HG03571 (cell line): ENCODE measurements around the gene SPTBN2.
A peak's percentile ranks its signal among the peaks of the same experiment; 100 is the strongest.

Experiments
- ATAC-seq: cut with Tn5 transposase; IDR thresholded peaks from one replicate; pipeline ENCODE4 v1.9.1; 2021; ENCODE audit not compliant: unreplicated experiment

SPTBN2 gene

DNA sequence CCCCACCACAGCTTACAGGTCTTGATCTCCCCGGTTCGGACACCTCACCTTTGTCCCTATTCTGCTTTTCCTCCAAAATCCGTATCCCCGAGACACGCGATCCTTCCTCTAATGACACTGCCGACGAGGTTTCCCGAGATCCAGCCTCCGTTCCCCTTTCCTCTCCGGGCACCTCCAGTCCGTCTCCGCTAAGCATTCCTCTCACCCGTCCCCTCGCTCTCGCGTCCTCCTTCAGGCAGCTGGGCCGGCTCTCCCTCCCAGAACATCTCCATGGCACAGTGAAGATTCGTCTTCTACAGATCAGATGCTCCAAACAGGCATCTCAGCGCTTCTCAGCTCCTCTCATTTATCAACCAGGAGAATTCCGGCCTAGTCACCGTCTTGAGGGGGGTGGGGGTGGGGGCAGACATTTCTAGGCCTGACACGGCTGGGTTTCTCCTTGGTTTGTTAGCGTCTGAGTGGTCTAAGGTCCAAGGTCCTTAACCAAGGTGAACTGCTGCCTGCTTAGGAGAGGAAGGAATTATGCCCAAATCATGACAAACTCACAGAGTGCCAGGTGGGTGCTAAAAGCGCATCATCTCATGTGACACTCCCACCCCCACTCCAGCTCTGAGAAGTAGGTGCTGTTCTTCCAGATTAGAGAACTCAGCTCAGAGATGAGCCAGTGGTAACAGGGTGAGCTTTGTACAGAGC is at the start of gene SPTBN2:
TSS of gene SPTBN2 (minus strand) at position 524 of the 693 bp plus-strand sequence. CDS start 7,976 bp downstream, outside the sequence.
- ATAC-seq: no peak

GRCh38 chr11:66768818-66769217 is 39.8 kb upstream of the SPTBN2 start:
- ATAC-seq: no peak

- ATAC-seq: no peak
Measured at GRCh38 chr11:66768088-66768521, 39.1 kb upstream of the SPTBN2 start.

GRCh38 chr11:66767666-66768065 is 38.6 kb upstream of the SPTBN2 start:
- no peak for ATAC-seq

DNA sequence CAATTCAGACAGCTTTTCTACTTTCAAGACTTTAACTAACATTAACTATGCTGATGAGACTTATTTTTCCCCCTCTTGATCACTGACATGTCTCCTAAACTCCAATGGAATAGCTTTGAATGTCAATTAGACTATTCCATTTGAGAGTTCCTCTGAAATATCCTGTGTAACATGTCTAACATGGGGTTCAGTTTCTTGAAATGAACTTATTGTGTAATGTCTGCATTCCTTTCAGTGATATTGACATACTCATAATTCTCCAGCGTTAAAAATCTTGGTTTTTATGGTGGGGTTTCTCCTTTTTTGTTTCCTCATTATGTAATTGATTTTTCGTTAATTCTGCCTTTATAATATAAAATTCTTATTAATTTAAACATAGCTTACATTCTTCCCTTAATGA is 37.7 kb upstream of the SPTBN2 start:
- ATAC-seq: no peak

DNA sequence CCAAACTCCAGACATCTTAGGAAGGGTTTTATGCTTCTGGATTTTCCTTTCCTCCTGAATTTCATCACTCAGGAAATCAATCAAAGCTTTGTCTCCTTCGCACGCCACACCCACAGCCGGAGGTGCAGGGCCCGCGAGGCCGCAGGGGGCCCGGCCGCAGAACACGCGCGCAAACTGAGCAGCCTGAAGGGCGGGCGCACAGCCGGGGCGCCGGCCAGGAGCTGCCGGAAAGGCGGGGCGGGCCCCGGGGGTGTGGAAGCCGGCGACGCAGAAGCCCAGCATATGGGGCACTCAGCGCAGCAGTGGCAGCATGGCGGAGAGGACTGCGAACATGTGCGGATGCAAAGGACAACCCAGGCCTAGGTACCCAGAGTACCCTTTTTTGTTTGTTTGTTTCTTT is 33.1 kb upstream of the SPTBN2 start:
- no peak for ATAC-seq

DNA sequence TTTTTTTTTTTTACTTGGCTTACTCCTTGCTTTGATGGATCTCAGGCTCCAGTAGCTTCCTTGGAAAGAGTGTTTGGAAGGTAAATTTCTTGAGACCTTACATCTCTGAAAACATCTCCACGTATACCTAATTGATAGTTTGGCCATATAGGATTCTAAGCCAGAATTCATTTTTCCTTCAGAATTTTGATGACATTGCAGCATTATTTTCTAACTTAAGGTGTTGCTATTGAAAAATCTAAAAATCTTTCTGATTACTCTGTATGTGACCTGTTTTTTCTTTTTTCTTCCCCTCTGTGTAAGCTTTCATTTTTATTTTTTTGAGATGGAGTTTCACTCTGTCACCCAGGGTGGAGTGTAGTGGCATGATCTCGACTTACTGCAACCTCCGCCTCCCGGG is 23.1 kb upstream of the SPTBN2 start:
- ATAC-seq: no peak

- ATAC-seq: no peak
Measured at GRCh38 chr11:66749091-66749490, 20.1 kb upstream of the SPTBN2 start.

- ATAC-seq: no peak
Measured at GRCh38 chr11:66747480-66747879, 18.5 kb upstream of the SPTBN2 start.

- ATAC-seq: peak; percentile 24
Measured at GRCh38 chr11:66745356-66746235, 16.6 kb upstream of the SPTBN2 start.

DNA sequence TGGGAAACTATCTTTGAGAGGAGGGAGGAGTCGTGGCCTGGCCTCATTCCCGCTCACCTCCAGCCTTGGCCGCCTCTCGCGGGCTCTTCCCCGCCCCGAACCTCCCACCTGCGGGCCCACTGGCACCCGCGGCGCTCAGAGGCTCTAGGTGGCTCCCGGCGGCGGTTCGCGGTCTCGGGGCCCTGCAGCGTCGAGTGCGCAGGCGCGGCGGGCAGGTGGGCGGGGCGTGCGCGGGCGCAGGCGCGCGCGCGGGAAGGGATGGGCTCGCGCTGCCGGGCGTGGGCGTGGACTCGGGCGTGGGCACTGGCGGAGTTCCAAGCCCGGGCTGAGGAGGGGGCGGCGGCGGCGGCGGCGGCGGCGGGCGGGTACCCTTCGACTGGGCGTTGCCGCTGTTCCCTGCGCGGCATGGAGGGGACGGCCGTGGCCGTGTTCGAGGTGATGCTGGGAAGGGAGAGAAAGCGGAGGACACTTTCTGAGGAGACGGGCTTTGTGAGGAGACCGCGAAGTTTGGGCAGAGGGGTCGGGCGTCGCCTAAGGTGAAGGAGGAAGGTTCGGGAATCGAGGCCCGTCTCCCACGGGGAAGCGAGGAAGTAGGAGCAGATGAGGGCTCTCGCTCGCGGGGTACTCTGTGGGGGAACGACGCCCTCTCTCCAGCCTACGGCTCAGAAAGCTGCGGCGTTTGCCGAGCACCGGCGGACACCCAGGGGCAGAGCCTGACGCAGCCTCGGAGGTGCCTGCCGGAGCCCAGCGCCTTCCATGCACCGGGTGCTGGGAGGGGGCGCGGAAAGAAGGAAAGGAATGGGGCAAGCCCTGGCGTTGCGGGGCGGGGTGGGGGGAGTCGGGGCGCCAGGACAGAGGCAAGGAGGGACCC is 15.7 kb upstream of the SPTBN2 start:
- ATAC-seq: peak; percentile 77

- ATAC-seq: no peak
Measured at GRCh38 chr11:66743271-66743968, 14.4 kb upstream of the SPTBN2 start.

- no peak for ATAC-seq
Measured at GRCh38 chr11:66741153-66741552, 12.1 kb upstream of the SPTBN2 start.

DNA sequence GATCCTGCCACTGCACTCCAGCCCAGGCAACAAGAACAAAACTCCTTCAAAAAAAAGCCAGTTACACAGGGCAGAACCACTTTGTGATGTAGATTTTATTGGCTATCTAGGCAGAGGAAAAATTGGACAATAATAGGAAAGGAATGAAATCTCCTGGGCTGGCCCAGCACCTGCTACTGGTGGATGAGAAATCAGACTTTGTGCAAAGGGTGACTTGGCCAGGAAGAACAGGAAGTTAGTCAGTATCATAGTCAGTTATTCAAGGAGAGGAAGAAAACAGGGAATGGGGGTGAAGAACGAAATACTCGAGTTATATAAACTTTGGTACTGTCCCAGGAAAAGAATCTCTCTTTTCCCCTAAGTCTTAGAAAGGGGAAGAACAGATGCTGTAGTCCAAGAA is 11.0 kb upstream of the SPTBN2 start:
- no peak for ATAC-seq

GRCh38 chr11:66734215-66734614 is 5.2 kb upstream of the SPTBN2 start:
- no peak for ATAC-seq

DNA sequence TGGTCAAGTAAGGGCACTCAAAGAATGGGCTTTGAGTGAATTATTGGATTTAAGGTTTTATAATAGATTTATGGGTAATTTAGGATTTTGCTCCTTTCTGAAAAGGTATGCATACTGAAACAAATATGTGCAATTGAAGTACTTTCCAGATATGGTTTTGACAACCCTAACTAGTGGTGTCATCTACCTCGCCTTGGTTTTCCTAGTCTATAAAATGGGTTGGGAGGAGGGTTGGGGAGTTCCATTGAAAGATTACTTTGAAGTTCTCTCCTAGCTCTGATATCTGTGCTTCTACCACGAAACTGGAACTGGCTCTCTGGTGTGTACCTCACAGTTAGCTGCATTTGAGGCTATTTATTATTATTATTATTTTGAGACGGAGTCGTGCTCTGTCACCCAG is 431 bp upstream of the SPTBN2 start:
- no peak for ATAC-seq

DNA sequence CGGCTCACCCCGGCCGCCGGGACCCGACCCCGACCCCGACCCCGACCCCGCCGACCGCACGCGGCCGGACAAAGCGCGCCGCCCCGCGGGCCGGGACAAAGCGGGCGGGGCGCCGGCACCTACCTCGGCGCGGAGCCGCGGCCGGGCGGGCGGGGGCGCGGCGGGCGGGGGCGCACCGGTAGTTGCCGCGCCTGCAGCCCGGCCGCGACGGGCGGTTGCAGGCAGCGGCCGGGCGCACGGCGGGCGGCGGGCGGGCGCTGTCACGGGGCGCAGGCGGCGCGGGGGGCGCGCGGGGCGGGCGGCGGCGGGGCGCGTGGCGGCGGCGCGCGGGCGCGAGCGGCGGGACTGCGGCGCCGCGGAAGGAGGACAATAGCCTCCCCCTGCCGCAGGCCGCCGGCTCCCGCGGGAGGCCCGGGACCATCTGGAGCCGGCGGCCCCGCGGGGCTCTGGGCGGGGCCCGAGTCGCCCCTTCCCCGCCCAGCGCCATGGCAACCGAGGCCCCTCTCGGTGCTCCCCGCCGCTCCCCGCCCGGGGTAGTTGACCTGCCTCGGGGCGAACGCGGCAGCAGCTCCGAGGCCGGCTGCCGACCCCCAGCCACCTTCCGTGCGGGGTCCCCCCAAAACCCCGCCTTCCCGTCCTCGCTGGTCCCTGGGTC is 851 bp downstream of the SPTBN2 start:
- ATAC-seq: no peak

DNA sequence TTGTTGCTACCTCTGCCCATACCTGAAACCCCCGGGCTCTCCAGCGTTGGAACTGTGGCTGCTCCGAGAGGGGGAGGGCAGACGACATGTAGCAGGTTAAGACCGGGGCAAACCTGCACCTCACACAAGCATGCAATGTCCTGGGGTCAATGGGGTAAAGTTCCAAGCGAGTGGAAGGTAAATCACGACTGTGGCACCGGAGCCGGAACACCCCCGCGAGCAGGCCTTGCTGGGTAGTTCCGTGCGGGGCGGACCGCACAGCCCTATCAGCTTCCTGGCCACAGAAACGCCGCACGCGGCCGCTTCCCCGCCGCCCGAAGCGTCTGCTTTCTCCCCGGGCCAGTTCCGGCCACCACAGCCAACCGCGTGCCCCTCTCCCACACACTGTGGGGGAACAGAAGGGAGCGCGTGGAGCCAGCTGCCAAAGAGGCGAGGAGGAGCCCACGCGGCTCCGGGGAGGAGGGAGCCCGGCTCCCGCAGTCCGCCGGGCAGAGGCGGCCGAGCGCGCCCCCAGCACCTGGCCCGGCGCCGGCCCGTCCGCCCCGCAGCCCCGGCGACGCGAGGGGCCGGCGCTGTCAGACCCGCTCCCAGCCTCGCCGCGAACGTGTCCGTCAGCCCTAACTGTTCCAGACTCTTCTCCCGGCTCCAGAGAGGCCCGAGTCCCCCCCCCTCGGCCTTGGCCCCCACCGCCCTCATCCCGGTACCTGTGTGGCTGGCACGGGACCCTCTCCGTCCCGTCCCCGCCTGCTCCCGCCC is 1.6 kb downstream of the SPTBN2 start:
- ATAC-seq: no peak

- ATAC-seq: no peak
Measured at GRCh38 chr11:66725647-66726046, 3.4 kb downstream of the SPTBN2 start.
